HG03025 (cell line): ENCODE data around the gene KLHDC2.
"Not testable (repeated sequence)": the region's sequence is repeated elsewhere in the genome, so short reads cannot be mapped to it uniquely, and the experiment has no call there.

Source experiments
- ATAC-seq: cut with Tn5 transposase; IDR thresholded peaks from one replicate; pipeline ENCODE4 v1.9.1; 2021; ENCODE audit warnings: mild to moderate bottlenecking, moderate library complexity; ENCODE audit not compliant: unreplicated experiment, low FRiP score

Gene KLHDC2

DNA sequence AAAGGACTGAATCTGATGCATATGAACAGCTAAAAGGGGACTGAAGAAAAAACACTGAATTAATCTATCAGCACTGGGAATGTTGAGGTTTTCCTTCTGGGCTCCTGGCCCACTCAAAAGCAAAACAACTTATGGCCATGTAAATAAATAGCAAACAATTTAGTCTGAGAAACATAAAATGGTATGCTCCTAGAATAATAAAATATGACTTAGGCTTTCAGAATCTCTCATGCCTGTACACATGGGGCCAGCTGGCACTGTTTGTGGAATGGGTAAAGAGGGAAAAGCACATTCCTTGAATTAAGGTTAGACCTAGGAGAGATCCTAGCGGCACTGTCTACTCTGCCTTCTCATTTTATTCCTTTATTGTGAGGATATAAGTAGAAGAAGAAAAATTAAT lies 6.2 kb downstream of the KLHDC2 start:
- no peak for ATAC-seq

DNA sequence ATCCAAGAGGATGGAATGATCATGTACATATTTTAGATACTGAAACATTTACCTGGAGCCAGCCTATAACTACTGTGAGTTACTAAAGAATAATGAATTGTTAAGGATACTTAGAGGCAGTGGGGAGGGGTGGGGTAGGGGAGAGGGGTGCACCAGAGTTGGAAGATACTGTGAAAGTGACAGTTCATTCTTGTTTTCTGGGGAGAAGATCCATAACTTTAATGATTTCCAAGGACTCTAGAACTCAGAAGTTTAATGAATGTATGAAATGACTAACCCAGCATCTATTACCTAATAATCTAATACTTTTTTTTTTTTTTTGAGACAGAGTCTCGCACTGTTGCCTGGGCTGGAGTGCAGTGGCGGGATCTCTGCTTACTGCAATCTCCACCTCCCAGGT lies 10.5 kb downstream of the KLHDC2 start:
- ATAC-seq: no peak

- not testable (repeated sequence) for ATAC-seq
These were observed 13.1 kb downstream of the KLHDC2 start for GRCh38 chr14:49781040-49781439.

DNA sequence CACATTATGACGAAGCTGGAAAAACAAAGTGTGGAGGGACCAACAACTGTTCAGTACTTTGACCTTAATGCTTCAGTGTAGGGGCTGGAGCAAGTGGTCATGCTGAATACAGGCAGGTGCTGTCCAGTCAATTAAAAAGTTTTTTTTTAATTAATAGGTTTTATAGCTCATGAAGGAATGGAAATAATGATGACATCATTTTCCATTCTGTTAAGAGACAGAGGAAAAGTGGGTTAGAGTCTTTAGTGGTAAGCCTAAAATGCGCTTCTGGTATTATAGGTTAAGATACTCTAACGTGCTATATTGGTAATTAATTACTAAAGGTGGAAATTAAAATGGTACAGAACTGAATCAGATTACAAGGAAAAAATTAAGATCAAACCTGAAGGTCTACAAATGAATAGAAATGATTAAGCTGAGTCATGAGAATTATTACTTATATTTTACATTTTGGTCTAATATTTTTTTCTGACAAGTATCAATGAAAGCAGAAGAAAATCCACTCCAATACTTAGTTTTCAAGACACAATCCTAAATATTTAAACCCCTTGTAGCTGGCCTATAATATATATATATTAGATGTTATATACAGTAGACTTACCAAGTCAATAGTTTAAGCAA lies 15.6 kb downstream of the KLHDC2 start:
- ATAC-seq: no peak

DNA sequence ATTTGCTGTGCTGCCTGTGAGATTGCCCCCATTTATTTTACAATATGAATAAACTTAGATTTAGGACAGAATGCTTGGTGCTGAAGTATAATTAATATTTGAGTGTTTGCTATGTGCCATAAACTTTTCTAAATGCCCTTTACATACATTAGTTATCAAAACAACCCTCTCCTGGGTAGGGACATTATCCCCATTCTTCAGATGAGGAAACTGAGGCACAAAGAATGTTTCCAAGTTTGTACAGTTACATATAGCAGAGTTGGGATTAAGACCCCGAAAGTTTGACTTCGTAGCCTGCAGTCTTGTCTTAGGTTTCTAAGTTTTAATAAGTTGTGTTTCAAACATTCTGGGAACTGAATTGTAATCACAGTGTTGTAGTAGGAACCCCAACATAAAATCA lies 18.4 kb downstream of the KLHDC2 start:
- ATAC-seq: no peak

GRCh38 chr14:49792618-49793017 lies 24.7 kb downstream of the KLHDC2 start:
- ATAC-seq: no peak

DNA sequence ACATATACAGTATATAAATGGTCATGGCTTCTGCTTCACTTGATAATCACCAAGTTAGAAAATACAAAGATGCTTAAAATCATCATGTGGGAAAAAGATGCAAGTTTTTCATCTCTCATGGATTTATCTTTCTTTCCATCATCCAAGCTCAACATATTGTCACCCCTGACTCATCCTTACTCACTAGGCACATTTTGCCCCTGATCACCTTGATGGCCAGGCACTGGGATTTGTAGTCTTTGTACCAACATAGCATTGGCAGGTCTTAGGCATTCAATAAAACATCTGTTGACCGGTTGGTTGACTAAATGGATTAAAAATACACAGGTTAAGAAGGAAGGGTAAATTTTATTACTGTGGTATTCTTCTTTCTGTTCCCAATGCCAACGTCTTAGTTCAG lies 28.1 kb downstream of the KLHDC2 start:
- no peak for ATAC-seq

DNA sequence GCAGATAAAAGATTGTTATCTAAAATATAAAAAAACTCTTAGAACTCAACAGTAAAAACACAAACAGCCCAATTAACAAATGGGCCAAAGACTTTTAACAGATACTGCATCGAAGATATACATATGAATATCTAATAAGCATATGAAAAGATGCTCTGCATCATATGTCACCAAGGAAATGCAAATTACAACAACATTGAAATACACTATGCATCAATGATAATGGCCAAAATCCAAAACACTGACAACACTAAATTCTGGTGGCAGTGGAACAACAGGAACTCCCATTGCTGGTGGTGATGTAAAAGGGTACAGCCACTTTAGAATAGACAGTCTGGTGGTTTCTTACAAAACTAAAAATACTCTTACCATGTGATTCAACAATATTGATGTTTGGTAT lies 40.8 kb downstream of the KLHDC2 start:
- no peak for ATAC-seq

- not testable (repeated sequence) for ATAC-seq
These were observed 48.2 kb downstream of the KLHDC2 start for GRCh38 chr14:49816118-49816517.

GRCh38 chr14:49816844-49817243 lies 48.9 kb downstream of the KLHDC2 start:
- ATAC-seq: no peak

DNA sequence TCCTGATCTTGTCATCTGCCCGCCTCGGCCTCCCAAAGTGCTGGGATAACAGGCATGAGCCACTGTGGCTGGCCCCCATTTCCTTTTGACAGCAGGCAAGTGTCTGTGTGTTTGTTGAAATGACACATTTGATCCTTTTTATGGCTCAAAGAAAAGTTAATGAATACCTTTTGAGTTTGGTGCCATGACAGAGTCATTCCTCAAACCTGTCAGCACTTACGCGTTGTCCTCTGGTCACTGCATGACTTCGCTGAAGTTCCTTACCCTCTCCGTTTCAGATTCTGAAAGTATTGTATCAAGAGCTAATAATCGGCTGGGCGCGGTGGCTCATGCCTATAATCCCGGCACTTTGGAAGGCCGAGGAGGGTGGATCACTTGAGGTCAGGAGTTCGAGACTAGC lies 52.2 kb downstream of the KLHDC2 start:
- no peak for ATAC-seq

GRCh38 chr14:49828640-49829039 lies 60.7 kb downstream of the KLHDC2 start:
- no peak for ATAC-seq
